Suppressor macrophage (primary cell): ENCODE data around the gene TGFBR1.

Source experiments
- DNase-seq, 4 experiments: peaks; one replicate each; pipeline ENCODE4 v3.0.0-alpha.2; 2020 to 2022
- total RNA-seq, 17 experiments: gene quantifications; one replicate each; lab custom pipeline; 2026; ENCODE audit warnings: mixed read lengths in 6 of 17, inconsistent platforms in 3 of 17; lab: John Stamatoyannopoulos, UW

The TGFBR1 gene
- total RNA-seq, result 31.3 to 421 (median 234) reads per million in 17 experiments

- DNase-seq, result peak; percentile 95 to 98 (median 97)
These were observed at the start of gene TGFBR1 for GRCh38 chr9:99104459-99105151. TGFBR1 (plus strand) TSS chr9:99105113; CDS start chr9:99105206, 93 bp downstream.

- no peak for DNase-seq
These were observed 49.5 kb upstream of the TGFBR1 start for GRCh38 chr9:99055384-99055783.

- DNase-seq, result no peak
These were observed 48.7 kb upstream of the TGFBR1 start for GRCh38 chr9:99056186-99056585.

DNA sequence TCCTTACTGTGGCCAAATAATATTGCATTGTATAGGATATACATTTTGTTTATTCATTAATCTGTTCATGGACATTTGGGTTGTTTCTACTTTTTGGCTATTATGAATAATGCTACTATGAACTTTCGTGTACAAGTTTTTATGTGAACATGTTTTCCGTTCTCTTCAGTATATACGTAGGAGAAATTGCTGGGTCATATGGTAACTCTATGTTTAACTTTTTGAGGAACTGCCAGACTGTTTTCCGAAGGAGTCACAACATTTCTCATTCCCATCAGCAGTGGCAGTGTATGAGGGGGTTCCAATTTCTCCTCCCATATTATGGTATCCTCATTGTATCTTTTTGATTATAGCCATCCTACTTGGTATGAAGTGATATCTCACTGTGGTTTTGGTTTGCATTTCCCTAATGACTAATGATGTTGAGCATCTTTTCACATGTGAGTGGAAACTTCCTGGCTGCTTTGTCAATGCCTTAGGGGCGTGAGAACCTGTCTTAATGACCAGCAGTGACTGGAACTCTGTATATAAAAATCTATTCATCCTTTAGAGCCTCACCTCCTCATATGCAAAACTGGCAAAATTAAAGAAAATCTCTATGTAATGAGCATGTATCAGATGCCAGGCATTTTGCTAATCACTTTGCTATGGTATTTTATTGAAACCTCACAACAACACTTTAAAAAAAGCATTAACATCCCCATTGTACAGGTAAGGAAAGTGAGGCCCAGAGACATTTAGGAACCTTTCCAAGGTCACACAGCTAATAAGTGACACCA lies 47.8 kb upstream of the TGFBR1 start:
- DNase-seq, result peak; percentile 58 to 87 (median 71)

DNA sequence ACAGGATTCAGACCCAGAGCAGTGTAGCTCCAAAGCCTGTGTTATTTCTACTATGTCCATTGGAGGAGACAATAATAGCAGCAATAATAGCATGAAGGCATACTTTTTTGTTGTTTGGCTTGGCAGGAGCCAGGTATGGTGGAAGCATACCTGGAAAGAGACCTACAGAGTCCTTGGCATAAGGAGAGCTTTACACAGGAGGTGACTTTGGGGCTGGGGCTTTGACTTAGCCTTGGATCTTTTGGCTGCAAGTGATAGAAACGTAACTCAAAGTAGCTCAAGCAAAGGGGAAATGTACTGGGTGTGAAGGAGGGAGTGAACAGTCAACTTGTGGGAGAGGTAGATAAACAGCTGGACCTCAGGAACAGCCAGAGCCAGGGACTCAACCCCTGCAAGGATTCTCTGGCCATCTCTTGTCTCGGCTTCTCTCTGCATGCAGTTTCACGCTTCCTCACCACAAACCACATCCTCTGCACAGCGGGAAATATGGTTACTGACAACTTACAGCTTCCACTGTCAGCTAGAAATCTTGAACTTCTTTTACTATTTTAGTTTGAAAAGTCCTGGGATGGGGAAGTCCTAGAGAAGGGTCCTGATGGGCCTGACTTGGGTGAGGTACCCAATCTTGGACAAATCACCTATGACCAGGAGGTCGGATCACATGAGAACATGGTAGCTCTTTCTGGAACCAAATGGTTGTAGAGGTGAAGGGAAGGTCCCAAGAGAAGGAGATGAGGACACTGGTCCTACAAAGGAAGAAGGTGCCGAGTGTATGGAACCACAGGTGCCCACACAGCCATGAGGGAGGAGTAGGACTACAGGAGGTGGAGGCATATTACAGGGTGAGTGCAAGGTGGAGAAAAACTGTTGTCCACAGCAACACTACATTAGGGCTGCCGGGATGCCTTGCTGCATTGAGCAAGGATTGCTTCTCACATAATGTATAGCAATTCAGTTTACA lies 47.0 kb upstream of the TGFBR1 start:
- peak; percentile 73 to 89 (median 81) for DNase-seq

GRCh38 chr9:99058964-99059921 lies 45.7 kb upstream of the TGFBR1 start:
- peak; percentile 92 to 99 (median 95) for DNase-seq

DNA sequence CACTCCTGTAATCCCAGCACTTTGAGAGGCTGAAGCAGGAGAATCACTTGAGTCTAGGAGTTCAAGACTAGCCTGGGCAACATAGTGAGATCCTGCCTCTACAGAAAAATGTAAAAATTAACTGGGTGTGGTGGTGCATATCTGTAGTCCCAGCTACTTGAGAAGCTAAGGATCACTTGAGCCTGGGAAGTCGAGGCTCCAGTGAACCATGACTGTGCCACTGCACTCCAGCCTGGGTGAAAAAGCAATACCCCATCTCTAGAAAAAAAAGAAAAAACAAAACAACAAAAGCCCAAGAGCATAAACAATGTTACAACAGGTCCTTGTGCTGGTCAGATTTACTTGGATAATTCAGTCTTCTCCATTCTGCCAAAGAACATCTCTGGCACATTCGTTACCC lies 44.3 kb upstream of the TGFBR1 start:
- DNase-seq, result no peak

- no peak for DNase-seq
These were observed 42.4 kb upstream of the TGFBR1 start for GRCh38 chr9:99062549-99062948.

GRCh38 chr9:99063522-99063921 lies 41.4 kb upstream of the TGFBR1 start:
- no peak for DNase-seq

- no peak for DNase-seq
These were observed 38.3 kb upstream of the TGFBR1 start for GRCh38 chr9:99066571-99066970.

DNA sequence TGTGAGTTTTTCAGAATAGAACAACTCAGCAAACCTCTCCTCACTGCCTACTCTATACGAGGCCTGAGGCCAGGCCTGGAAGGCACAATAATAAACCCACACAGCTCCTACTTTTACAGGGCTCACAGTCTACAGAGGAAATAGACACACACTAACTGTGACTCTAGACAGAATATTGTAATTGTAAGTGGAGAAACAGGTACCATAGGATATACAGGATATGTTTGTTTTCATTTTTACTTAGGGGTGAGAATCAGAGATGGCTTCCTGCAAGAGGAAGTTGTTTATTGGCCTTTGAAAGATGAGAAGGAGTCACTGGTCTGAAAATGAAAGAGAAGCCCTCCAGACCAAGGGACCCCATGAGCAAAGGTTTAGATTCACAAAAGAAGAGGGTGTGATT lies 35.8 kb upstream of the TGFBR1 start:
- DNase-seq, result no peak

- no peak for DNase-seq
These were observed 35.4 kb upstream of the TGFBR1 start for GRCh38 chr9:99069546-99069945.

DNA sequence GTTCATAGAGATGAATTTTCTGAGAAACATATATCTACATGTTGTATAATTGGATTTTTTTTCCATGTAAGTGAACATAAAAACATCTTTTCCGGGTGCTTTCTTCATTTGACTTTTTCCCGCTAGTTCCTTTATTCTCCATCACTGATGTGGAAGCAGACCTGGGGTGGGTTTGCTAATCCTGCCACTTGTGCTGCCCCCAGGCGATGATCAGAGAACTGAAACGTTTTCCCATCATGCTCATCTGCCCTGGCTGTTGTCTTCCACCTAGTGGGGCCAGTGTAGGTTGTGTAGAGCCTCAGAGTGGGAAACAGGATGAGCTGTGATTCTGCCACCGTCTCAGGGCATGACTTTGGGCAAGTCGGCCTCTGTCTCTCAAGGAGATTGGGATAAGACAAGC lies 34.2 kb upstream of the TGFBR1 start:
- DNase-seq, result no peak

DNA sequence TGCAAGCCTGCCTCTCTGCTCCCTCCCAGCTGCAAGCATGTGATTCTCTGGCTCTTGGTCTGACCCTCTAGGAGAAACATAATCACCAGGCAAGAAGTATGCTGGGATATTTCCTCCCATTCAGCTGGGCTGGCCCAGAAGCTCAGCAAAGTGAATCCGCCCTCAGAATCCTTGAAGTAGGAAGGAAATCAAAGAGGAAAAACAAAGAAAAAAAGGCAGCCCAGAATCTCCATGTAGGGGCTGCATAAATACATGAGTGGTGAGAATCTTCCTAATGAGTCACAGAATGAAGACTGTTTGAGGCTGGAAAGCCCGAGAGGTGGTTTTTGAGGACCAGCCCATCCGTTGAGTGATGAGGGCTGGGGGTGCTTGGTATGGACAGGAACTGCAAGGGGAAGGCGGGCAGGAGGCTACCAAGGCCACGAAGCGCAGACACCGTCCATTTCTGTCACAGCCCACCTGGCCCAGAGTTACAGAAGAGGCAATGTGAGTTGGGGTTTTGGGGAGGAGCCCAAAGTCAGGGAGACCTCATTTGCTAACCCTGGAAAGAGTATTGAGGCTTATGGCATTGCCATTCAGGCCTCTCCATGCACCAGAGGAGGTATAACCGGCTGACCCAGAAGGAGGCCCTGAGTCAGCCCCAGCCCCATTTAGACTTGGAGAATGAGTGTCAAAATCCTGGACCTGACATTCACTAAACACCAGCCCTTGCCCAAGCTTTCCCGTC lies 33.4 kb upstream of the TGFBR1 start:
- DNase-seq, result no peak

- DNase-seq, result peak in 2 of 4 experiments; percentile 31 to 33
These were observed 32.9 kb upstream of the TGFBR1 start for GRCh38 chr9:99072040-99072394.

DNA sequence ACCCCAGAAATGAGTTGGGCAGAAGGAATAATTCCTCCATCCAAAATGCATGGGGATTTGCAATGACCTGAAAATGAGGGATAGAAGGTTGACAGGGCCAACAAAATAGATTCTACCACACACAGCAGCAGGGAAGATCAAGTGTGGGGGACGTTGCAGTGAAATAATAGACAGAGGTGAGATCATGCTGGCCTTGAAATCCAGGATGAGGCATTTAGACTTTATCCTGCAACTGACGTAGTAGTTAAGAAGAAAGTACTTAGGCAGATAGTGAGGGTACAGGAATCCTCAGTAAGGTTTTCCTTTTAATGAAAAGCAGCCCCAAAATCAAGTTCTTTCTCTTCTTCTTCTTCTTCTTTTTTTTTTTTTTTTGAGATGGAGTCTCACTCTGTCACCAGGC lies 31.6 kb upstream of the TGFBR1 start:
- DNase-seq, result no peak

GRCh38 chr9:99073985-99074901 lies 30.7 kb upstream of the TGFBR1 start:
- no peak for DNase-seq

GRCh38 chr9:99074902-99075245 lies 30.0 kb upstream of the TGFBR1 start:
- DNase-seq, result no peak

DNA sequence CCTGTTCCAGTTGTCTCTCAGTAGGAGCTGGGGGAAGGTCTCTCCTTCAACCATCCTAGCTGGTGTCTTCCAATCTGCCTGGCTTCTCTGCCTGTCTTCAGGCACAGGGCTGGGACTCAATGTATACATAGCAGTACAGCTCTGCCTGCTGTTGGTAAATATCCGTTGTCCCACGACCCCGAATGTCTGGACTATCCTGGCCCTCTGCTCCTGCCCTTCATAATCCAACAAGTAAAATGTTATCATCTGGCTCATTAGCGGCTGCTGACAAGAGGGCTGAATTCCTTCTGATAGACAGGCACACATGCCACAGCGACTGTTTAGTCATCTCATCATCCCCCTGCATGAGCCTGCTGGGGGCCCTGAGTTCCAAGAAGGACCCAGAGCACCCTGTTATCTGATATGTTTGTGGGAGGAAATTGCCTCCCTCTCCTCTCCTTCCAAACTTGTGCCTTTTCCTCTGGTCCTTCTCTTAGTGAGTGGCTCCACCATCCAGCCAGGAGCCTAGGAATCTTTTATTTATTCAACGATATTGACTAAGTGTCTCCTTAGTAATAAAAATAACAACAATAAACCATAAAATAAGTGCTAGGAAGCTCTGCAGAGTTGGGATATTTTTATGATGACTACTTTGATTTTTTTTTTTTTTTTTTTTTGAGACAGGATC lies 29.5 kb upstream of the TGFBR1 start:
- DNase-seq, result no peak
